HEK293T (cell line): Measurements from ENCODE around the gene PCBP1.
"Not testable (repeated sequence)": the region's sequence is repeated elsewhere in the genome, so short reads cannot be mapped to it uniquely, and the experiment has no call there.

Source experiments
- CTCF ChIA-PET: fragments of 350-600 bp; formaldehyde crosslinking; extraction: SDS; loops from one replicate; lab custom pipeline; 2021; ENCODE audit warnings: antibody characterized with exemption, inconsistent platforms; lab: Yijun Ruan, JAX
- POLR2A ChIA-PET: fragments of 350-600 bp; formaldehyde crosslinking; extraction: SDS; loops from one replicate; lab custom pipeline; 2020; ENCODE audit warnings: antibody characterized with exemption, inconsistent platforms; lab: Yijun Ruan, JAX
- DNase-seq: peaks from one replicate; pipeline ENCODE4 v3.0.0; 2012; ENCODE audit warnings: mixed read lengths; ENCODE audit errors: extremely low spot score
- ARNT ChIP-seq: fragments of 450-650 bp; IDR thresholded peaks from 2 replicates; pipeline ENCODE4 v1.6.1; 2017; ENCODE audit warnings: mild to moderate bottlenecking
- BHLHE40 ChIP-seq: fragments of 450-650 bp; IDR thresholded peaks from 2 replicates; pipeline ENCODE4 v1.6.1; 2016; ENCODE audit warnings: mild to moderate bottlenecking, moderate library complexity, borderline replicate concordance
- CTBP1 ChIP-seq: fragments of 450-650 bp; IDR thresholded peaks from 2 replicates; pipeline ENCODE4 v1.6.1; 2016; ENCODE audit warnings: borderline replicate concordance
- ELF4 ChIP-seq: fragments of 450-650 bp; IDR thresholded peaks from 2 replicates; pipeline ENCODE4 v1.6.1; 2017; ENCODE audit warnings: antibody characterized with exemption
- FOXA1 ChIP-seq: fragments of 450-650 bp; IDR thresholded peaks from 2 replicates; pipeline ENCODE4 v1.6.1; 2016; ENCODE audit warnings: mild to moderate bottlenecking
- FOXK2 ChIP-seq: fragments of 450-650 bp; IDR thresholded peaks from 2 replicates; pipeline ENCODE4 v1.6.1; 2016; ENCODE audit warnings: mild to moderate bottlenecking
- FOXM1 ChIP-seq: fragments of 450-650 bp; IDR thresholded peaks from 2 replicates; pipeline ENCODE4 v1.6.1; 2017; ENCODE audit warnings: mild to moderate bottlenecking, borderline replicate concordance
- HDGF ChIP-seq: fragments of 450-650 bp; IDR thresholded peaks from 2 replicates; pipeline ENCODE4 v1.6.1; 2017; ENCODE audit warnings: antibody characterized with exemption, borderline replicate concordance
- L3MBTL2 ChIP-seq: fragments of 450-650 bp; conservative IDR thresholded peaks from 2 replicates; pipeline ENCODE4 v1.6.1; 2016; ENCODE audit warnings: mild to moderate bottlenecking
- LEF1 ChIP-seq: fragments of 450-650 bp; IDR thresholded peaks from 2 replicates; pipeline ENCODE4 v1.6.1; 2017; ENCODE audit warnings: mild to moderate bottlenecking, borderline replicate concordance
- NFRKB ChIP-seq: fragments of 450-650 bp; IDR thresholded peaks from 2 replicates; pipeline ENCODE4 v1.6.1; 2016; ENCODE audit warnings: mild to moderate bottlenecking, moderate library complexity
- PKNOX1 ChIP-seq: fragments of 450-650 bp; IDR thresholded peaks from 2 replicates; pipeline ENCODE4 v1.6.1; 2016
- SP1 ChIP-seq: fragments of 450-650 bp; IDR thresholded peaks from 2 replicates; pipeline ENCODE4 v1.6.1; 2017
- SUZ12 ChIP-seq: fragments of 450-650 bp; IDR thresholded peaks from 2 replicates; pipeline ENCODE4 v1.6.1; 2016; ENCODE audit warnings: mild to moderate bottlenecking
- TARDBP ChIP-seq: fragments of 450-650 bp; IDR thresholded peaks from 2 replicates; pipeline ENCODE4 v1.6.1; 2016
- ZNF384 ChIP-seq: fragments of 450-650 bp; IDR thresholded peaks from 2 replicates; pipeline ENCODE4 v1.6.1; 2016

The PCBP1 gene

GRCh38 chr2:70122470-70122869 is 35.2 kb downstream of the PCBP1 start:
- no peak for DNase-seq
- ChIA-PET POLR2A (interaction anchor here (1.0 to 5.8 kb wide), 6 partner anchors 10 to 69 kb away, joined by 3 to 88 read pairs (median 12); partner anchors contain the start of genes C2orf42 and PCBP1), CTCF (no interaction called here)
- no peak for TF ChIP-seq ARNT
- TF ChIP-seq HDGF: no peak
- TF ChIP-seq SP1: no peak
- no peak for TF ChIP-seq FOXA1
- TF ChIP-seq L3MBTL2: no peak
- TF ChIP-seq PKNOX1: no peak

GRCh38 chr2:70123051-70123828 is 36.0 kb downstream of the PCBP1 start:
- TF ChIP-seq FOXK2: no peak
- TF ChIP-seq ARNT: no peak
- TF ChIP-seq FOXM1: no peak
- no peak for TF ChIP-seq L3MBTL2
- TF ChIP-seq ELF4: no peak
- TF ChIP-seq HDGF: no peak
- TF ChIP-seq NFRKB: no peak
- no peak for TF ChIP-seq ZNF384
- TF ChIP-seq CTBP1: no peak
- TF ChIP-seq LEF1: no peak
- TF ChIP-seq FOXA1: no peak
- DNase-seq: peak; percentile 66
- ChIA-PET POLR2A (interaction anchor here (1.0 to 5.8 kb wide), 11 partner anchors 7 to 68 kb away, joined by 3 to 88 read pairs (median 14); partner anchors contain the start of genes C2orf42 and PCBP1), CTCF (no interaction called here)

GRCh38 chr2:70123829-70124116 is 36.5 kb downstream of the PCBP1 start:
- CTCF ChIA-PET: no interaction called here
- POLR2A ChIA-PET: interaction anchor here (0.9 to 5.8 kb wide), 12 partner anchors 8 to 210 kb away, joined by 3 to 88 read pairs (median 14); partner anchors contain the start of genes MXD1, PCBP1, PCYOX1 and SNRPG
- TF ChIP-seq FOXK2 (no peak), HDGF (no peak), ZNF384 (peak; percentile 63; the same call in 1 of the 2 replicates)
- no peak for DNase-seq

- ChIA-PET CTCF (interaction anchor here (0.7 kb wide), 1 partner anchor 659 kb away, joined by 3 read pairs; no protein-coding TSS in a partner anchor), POLR2A (interaction anchor here (0.6 to 5.8 kb wide), 14 partner anchors 9 to 211 kb away, joined by 3 to 88 read pairs (median 10); partner anchors contain the start of genes C2orf42, MXD1, PCBP1 and SNRPG)
- no peak for TF ChIP-seq ARNT
- peak; percentile 77 for TF ChIP-seq L3MBTL2
- TF ChIP-seq SUZ12: no peak
- peak; percentile 86 for TF ChIP-seq ZNF384
- no peak for TF ChIP-seq FOXA1
- TF ChIP-seq NFRKB: no peak
- no peak for TF ChIP-seq CTBP1
- no peak for TF ChIP-seq FOXK2
- DNase-seq: peak; percentile 51
Observed at GRCh38 chr2:70124983-70125480, 37.8 kb downstream of the PCBP1 start.

GRCh38 chr2:70125498-70125898 is 38.2 kb downstream of the PCBP1 start:
- no peak for DNase-seq
- CTCF ChIA-PET: no interaction called here
- POLR2A ChIA-PET: interaction anchor here (0.6 to 5.8 kb wide), 12 partner anchors 9 to 212 kb away, joined by 3 to 88 read pairs (median 14); partner anchors contain the start of genes C2orf42, PCBP1 and SNRPG
- TF ChIP-seq PKNOX1 (no peak), ARNT (no peak), SUZ12 (no peak), TARDBP (no peak), NFRKB (no peak), FOXA1 (no peak), SP1 (no peak), LEF1 (no peak), BHLHE40 (no peak), ZNF384 (no peak), CTBP1 (no peak), HDGF (no peak), L3MBTL2 (no peak), ELF4 (no peak), FOXM1 (no peak)

- CTCF ChIA-PET: no interaction called here
- POLR2A ChIA-PET: interaction anchor here (2.8 to 5.8 kb wide), 6 partner anchors 8 to 213 kb away, joined by 9 to 88 read pairs (median 32); partner anchors contain the start of gene PCBP1
- DNase-seq: no peak
- TF ChIP-seq LEF1: no peak
- TF ChIP-seq L3MBTL2: no peak
- no peak for TF ChIP-seq FOXK2
Observed at GRCh38 chr2:70126413-70126812, 39.1 kb downstream of the PCBP1 start.

- no peak for DNase-seq
- TF ChIP-seq ARNT: no peak
- TF ChIP-seq CTBP1: no peak
- no peak for TF ChIP-seq PKNOX1
- TF ChIP-seq HDGF: no peak
- no peak for TF ChIP-seq FOXK2
- no peak for TF ChIP-seq L3MBTL2
- TF ChIP-seq LEF1: no peak
- TF ChIP-seq FOXA1: no peak
- TF ChIP-seq ELF4: no peak
- TF ChIP-seq FOXM1: no peak
- TF ChIP-seq ZNF384: no peak
- no peak for TF ChIP-seq NFRKB
- TF ChIP-seq SUZ12: no peak
- TF ChIP-seq TARDBP: no peak
- no peak for TF ChIP-seq BHLHE40
- TF ChIP-seq SP1: no peak
- CTCF ChIA-PET: no interaction called here
- POLR2A ChIA-PET: interaction anchor here (0.7 to 2.9 kb wide), 4 partner anchors 13 to 214 kb away, joined by 3 to 9 read pairs (median 5); no protein-coding TSS in a partner anchor
Observed at GRCh38 chr2:70128005-70128404, 40.7 kb downstream of the PCBP1 start.

GRCh38 chr2:70131344-70132143 is 44.3 kb downstream of the PCBP1 start:
- ChIA-PET CTCF (interaction anchor here (0.6 to 1.7 kb wide), 3 partner anchors 43 to 1095 kb away, joined by 3 to 6 read pairs (median 5); partner anchors contain the start of gene PAIP2B), POLR2A (interaction anchor here (0.6 to 4.9 kb wide), 10 partner anchors 7 to 217 kb away, joined by 3 to 85 read pairs (median 9); partner anchors contain the start of gene PCBP1)
- not testable (repeated sequence) for DNase-seq
